Endodermal cell (in vitro differentiated cells): ENCODE results near the gene HACD3. TPM values are rescaled to one million over a fixed set of nuclear protein-coding genes. Genes with fewer than 3 reads are reported as not detected.

Experiments used
- DNase-seq: peaks from one replicate; pipeline ENCODE4 v3.0.0-alpha.2; 2017
- H3K27ac ChIP-seq: 2 replicates; pipeline ENCODE4 v1.5.1; 2013; ENCODE audit warnings: mild to moderate bottlenecking, low read depth, low read length, moderate library complexity
- H3K27me3 ChIP-seq: 2 replicates; pipeline ENCODE4 v1.6.1; 2013; ENCODE audit warnings: mild to moderate bottlenecking, low read length, moderate library complexity; ENCODE audit not compliant: insufficient read depth, control insufficient read depth, poor library complexity, severe bottlenecking
- H3K36me3 ChIP-seq: 2 replicates; pipeline ENCODE4 v1.7.0; 2013; ENCODE audit warnings: mild to moderate bottlenecking, low read length, moderate library complexity; ENCODE audit not compliant: control insufficient read depth, insufficient read depth
- H3K4me1 ChIP-seq: one replicate; pipeline ENCODE4 v1.7.0; 2013; ENCODE audit warnings: low read length; ENCODE audit not compliant: control insufficient read depth, insufficient read depth
- H3K4me3 ChIP-seq: 2 replicates; pipeline ENCODE4 v1.5.1; 2013; ENCODE audit warnings: mild to moderate bottlenecking, low read length, moderate library complexity
- H3K9ac ChIP-seq: 2 replicates; pipeline ENCODE4 v1.6.1; 2013; ENCODE audit warnings: mild to moderate bottlenecking, low read length, moderate library complexity; ENCODE audit not compliant: poor library complexity, severe bottlenecking; ENCODE audit errors: extremely low read depth
- H3K9me3 ChIP-seq: 2 replicates; pipeline ENCODE4 v1.6.1; 2013; ENCODE audit warnings: mild to moderate bottlenecking, low read length, moderate library complexity; ENCODE audit not compliant: control insufficient read depth
- H3K27ac Mint-ChIP-seq: 2 replicates; pipeline ENCODE4 v1.8.0; 2020; ENCODE audit warnings: mixed read lengths
- H3K27me3 Mint-ChIP-seq: 2 replicates; pipeline ENCODE4 v1.8.0; 2021; ENCODE audit warnings: mild to moderate bottlenecking, mixed read lengths; ENCODE audit not compliant: insufficient read depth
- H3K36me3 Mint-ChIP-seq: 2 replicates; pipeline ENCODE4 v1.8.0; 2020; ENCODE audit warnings: low read depth, mixed read lengths
- H3K4me1 Mint-ChIP-seq: 2 replicates; pipeline ENCODE4 v1.8.0; 2020; ENCODE audit warnings: mixed read lengths
- H3K4me3 Mint-ChIP-seq: 2 replicates; pipeline ENCODE4 v1.8.0; 2020; ENCODE audit warnings: mild to moderate bottlenecking, moderate library complexity, mixed read lengths
- H3K9me3 Mint-ChIP-seq: 2 replicates; pipeline ENCODE4 v1.8.0; 2020; ENCODE audit warnings: mild to moderate bottlenecking, mixed read lengths
- WGBS, 2 experiments: methylation state at CpG; one replicate each; pipeline versions ENCODE4 v1.1.5 to v1.1.7; 2013; ENCODE audit warnings: missing lambda C conversion rate in 2 of 2, mixed read lengths in 1 of 2; ENCODE audit not compliant: insufficient coverage in 1 of 2, insufficient read length in 1 of 2; 5-methylcytosine and 5-hydroxymethylcytosine counted together
- total RNA-seq, 2 donors: library from RNA; stranded (reverse); fragmentation: NEBNext Ultra II Directional in 1 of 2; extraction: Animal tissue kit (Norgen Biotek cat#: 25700) in 1 of 2; gene quantifications; 2 replicates in 1 of 2; 3 replicates in 1 of 2; pipeline ENCODE4 v1.2.1, GENCODE V29; 2021
- TF ChIP-seq, protein P1 (sequence below): fragments of 200-600 bp; sonication (generic); conservative IDR thresholded peaks from 2 replicates; pipeline ENCODE4 v1.5.0; 2021; ENCODE audit warnings: antibody characterized with exemption, mild to moderate bottlenecking

HACD3 gene
- total RNA-seq, 2 donors from 2014 or later = 129 to 201 TPM

- H3K9me3 Mint-ChIP-seq = no peaks in the 10 kb centered on the region
- no peak overlapping the region for H3K27ac Mint-ChIP-seq
- Histone ChIP-seq H3K36me3 (peaks cover 78% of the 10 kb centered on the region), H3K9me3 (no peaks in the 10 kb centered on the region), H3K27ac (no peak overlapping the region), H3K27me3 (no peaks in the 10 kb centered on the region), H3K4me3 (no peak overlapping the region), H3K4me1 (no peaks in the 10 kb centered on the region), H3K9ac (no peak overlapping the region)
- H3K36me3 Mint-ChIP-seq = peaks cover 61% of the 10 kb centered on the region
- no peaks in the 10 kb centered on the region for H3K27me3 Mint-ChIP-seq
- no peaks in the 10 kb centered on the region for H3K4me1 Mint-ChIP-seq
- 87 to 90% methylated on average over 2 of the region's 2 CpGs for WGBS, 2 experiments
- no peak overlapping the region for H3K4me3 Mint-ChIP-seq
- TF ChIP-seq, protein P1, sequence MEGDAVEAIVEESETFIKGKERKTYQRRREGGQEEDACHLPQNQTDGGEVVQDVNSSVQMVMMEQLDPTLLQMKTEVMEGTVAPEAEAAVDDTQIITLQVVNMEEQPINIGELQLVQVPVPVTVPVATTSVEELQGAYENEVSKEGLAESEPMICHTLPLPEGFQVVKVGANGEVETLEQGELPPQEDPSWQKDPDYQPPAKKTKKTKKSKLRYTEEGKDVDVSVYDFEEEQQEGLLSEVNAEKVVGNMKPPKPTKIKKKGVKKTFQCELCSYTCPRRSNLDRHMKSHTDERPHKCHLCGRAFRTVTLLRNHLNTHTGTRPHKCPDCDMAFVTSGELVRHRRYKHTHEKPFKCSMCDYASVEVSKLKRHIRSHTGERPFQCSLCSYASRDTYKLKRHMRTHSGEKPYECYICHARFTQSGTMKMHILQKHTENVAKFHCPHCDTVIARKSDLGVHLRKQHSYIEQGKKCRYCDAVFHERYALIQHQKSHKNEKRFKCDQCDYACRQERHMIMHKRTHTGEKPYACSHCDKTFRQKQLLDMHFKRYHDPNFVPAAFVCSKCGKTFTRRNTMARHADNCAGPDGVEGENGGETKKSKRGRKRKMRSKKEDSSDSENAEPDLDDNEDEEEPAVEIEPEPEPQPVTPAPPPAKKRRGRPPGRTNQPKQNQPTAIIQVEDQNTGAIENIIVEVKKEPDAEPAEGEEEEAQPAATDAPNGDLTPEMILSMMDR = no peak
- DNase-seq = no peak
Observed at GRCh38 chr15:65603134-65603533, 72.9 kb downstream of the HACD3 start.

DNA sequence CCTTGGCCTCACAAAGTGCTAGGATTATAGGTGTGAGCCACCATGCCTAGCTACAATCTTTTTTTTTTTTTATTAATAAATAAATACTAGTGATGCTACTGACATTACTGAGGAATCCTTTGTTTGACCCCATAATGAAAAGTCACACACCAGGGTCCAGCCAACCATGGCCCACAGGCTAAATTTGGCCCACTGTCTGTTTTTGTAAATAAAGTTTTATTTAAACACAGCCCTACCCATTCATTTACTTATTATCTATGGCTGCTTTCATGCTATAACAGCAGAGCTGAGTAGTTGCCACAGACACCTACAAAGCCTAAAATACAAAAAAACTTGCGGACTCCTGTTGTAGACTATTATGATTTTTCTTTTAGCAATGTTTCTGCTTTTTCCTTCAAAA lies 73.3 kb downstream of the HACD3 start:
- Mint-ChIP-seq H3K9me3 (no peaks in the 10 kb centered on the region), H3K4me1 (no peaks in the 10 kb centered on the region), H3K27ac (no peak overlapping the region), H3K27me3 (no peaks in the 10 kb centered on the region), H3K4me3 (no peak overlapping the region), H3K36me3 (peaks cover 57% of the 10 kb centered on the region)
- WGBS, 2 experiments = 100% methylated on average over 1 of the region's 1 CpG
- H3K9me3 ChIP-seq = no peaks in the 10 kb centered on the region
- H3K36me3 ChIP-seq = peaks cover 74% of the 10 kb centered on the region
- TF ChIP-seq, protein P1 = no peak
- H3K27me3 ChIP-seq = no peaks in the 10 kb centered on the region
- DNase-seq = no peak
- H3K4me3 ChIP-seq = no peak overlapping the region
- H3K27ac ChIP-seq = no peak overlapping the region
- H3K9ac ChIP-seq = no peak overlapping the region
- H3K4me1 ChIP-seq = no peaks in the 10 kb centered on the region

DNA sequence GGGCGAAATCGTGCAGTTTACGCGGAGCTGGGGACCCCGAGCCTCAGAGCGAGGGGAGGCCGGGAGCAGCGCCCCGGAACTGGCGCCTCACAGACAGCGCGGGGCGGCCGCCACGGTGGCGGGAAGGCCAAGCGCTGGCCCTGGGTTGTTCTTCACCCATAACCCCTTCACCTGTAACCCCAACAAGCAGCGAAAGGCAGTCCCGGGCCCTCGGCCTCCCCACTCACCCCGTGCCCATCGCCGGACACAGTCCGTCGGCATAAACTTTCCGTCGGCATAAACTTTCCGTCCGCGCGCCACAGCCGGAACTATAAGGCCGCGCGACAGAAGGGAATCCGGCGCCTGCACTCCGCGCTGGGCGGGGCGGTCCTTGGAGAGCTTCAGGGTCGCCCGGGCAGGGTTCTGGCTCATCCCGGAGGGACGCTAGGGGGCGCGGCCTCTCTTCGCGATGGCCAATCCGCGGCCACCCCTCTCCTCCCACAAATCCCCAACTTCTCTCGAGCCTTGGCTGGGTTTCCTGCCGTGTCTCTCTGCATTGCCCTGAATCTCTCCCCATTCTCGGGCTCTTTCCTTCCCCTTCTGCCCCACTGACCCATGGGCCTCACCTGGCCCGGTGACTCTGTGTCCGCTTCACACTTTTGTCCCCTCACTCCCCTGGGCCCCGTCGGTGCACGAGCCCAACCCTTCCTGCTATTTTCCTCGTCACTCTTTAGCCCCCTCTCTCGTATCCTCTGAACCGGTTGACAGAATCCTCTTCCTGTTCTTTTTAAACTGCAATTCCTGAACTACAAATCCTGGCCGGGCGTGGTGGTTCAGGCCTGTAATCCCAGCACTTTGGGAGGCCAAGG lies 80.8 kb downstream of the HACD3 start, which contains the start of gene INTS14:
INTS14 (minus strand) TSS at position 261 of the 848 bp plus-strand sequence. CDS start 3,751 bp downstream, outside the sequence.
- H3K9ac ChIP-seq = peak within 1 kb of the TSS; percentile 76
- DNase-seq = peak; percentile 99
- Mint-ChIP-seq H3K36me3 (peaks cover 8% of the 10 kb centered on the region), H3K4me3 (peak within 1 kb of the TSS; percentile 81), H3K4me1 (peaks cover 27% of the 10 kb centered on the region), H3K9me3 (peaks cover under 1% of the 10 kb centered on the region), H3K27me3 (no peaks in the 10 kb centered on the region), H3K27ac (peak within 1 kb of the TSS; percentile 98)
- peaks cover 15% of the 10 kb centered on the region for H3K36me3 ChIP-seq
- TF ChIP-seq, protein P1 = peak; percentile 81
- H3K4me3 ChIP-seq = peak within 1 kb of the TSS; percentile 90
- H3K27ac ChIP-seq = peak within 1 kb of the TSS; percentile 86
- H3K9me3 ChIP-seq = no peaks in the 10 kb centered on the region
- peaks cover 17% of the 10 kb centered on the region for H3K4me1 ChIP-seq
- 1 to 3% methylated on average over 28 to 64 of the region's 64 CpGs for WGBS, 2 experiments
- no peaks in the 10 kb centered on the region for H3K27me3 ChIP-seq
